ENCODE results near the gene PDE8A. TPM values are rescaled to one million over a fixed set of nuclear protein-coding genes. Genes with fewer than 3 reads are reported as not detected.

The PDE8A gene
- total and polyA plus RNA-seq, 4 donors = 11.2 to 47.5 (median 16.6) TPM

DNA sequence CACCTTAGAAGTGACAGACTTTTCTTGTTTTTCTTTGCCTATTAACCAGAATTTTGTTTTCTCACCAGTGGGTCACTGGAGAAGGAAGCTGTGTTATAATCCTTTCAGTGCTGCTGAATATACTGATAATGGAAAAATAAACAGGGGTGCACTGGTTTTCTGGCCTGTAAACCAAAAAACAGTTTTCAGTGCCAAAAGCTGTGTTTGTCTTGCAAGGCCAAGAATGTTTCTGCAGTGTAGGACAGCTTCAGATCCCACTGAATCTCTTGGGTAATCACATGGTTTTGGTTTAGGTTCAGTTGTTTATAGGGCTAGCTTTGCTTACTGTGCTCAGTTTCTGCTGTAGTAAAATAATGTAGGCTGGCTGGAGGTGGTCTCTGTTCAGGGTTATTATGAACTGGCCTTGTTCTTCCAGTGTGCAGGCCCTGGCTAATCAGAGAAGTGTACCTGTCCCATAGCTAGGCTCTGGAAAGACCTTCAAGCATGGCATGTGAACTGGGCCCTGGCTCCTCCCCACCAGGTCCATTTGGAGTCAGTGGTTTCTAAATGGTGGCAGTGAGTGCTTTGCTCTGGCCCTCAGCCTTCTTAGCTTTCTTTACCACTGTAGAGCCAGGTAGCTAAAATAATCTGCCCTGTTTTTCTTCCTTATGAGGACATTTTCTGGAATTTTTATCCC lies 18.7 kb downstream of the PDE8A start:
- peak overlapping the region; percentile 16 to 65 for H3K9ac ChIP-seq (ENCODE audit: low read depth in 1 of 2, low read length in 2 of 2)
- no peaks in the 10 kb centered on the region for H3K36me3 ChIP-seq (ENCODE audit: control insufficient read depth in 4 of 4, insufficient read depth in 3 of 4, low read depth in 1 of 4, low read length in 3 of 4)
- no peaks in the 10 kb centered on the region for H3K27me3 ChIP-seq (ENCODE audit: control insufficient read depth in 4 of 4, insufficient read depth in 4 of 4, low read length in 3 of 4)
- no peak for DNase-seq (ENCODE audit: low spot score)
- peaks cover 11 to 37% (median 20%) of the 10 kb centered on the region in 4 donors for H3K4me1 ChIP-seq (ENCODE audit: control insufficient read depth in 4 of 4, insufficient read depth in 4 of 4, low read length in 3 of 4)
- no peaks in the 10 kb centered on the region for H3K9me3 ChIP-seq (ENCODE audit: control insufficient read depth in 4 of 4, low read length in 3 of 4)
- TF ChIP-seq, protein P1, sequence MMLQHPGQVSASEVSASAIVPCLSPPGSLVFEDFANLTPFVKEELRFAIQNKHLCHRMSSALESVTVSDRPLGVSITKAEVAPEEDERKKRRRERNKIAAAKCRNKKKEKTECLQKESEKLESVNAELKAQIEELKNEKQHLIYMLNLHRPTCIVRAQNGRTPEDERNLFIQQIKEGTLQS (IDR thresholded peaks at IDR 0.05) = no peak
- TF ChIP-seq EGR1 (IDR thresholded peaks at IDR 0.05; ENCODE audit: low read depth in 2 of 2) (peak in 1 of 2 donors; percentile 83), GABPA (IDR thresholded peaks at IDR 0.05 in 1 of 2, conservative IDR thresholded peaks at IDR 0.05 in 1 of 2) (peak in 1 of 2 donors; percentile 41), HNF4G (IDR thresholded peaks at IDR 0.05) (peak; percentile 36), HNF4A (conservative IDR thresholded peaks at IDR 0.05) (peak; percentile 78 to 82), RAD21 (IDR thresholded peaks at IDR 0.05) (peak; percentile 54 to 69), FOXA2 (IDR thresholded peaks at IDR 0.05) (peak; percentile 92), TAF1 (conservative IDR thresholded peaks at IDR 0.05) (peak; percentile 27), FOXA1 (IDR thresholded peaks at IDR 0.05) (peak; percentile 79), NR2F2 (IDR thresholded peaks at IDR 0.05) (peak; percentile 30), SP1 (IDR thresholded peaks at IDR 0.05) (peak; percentile 75), YY1 (IDR thresholded peaks at IDR 0.05) (peak; percentile 24), JUND (IDR thresholded peaks at IDR 0.05) (peak; percentile 55 to 82), RXRA (IDR thresholded peaks at IDR 0.05) (peak; percentile 83)
- TF ChIP-seq, protein P2, sequence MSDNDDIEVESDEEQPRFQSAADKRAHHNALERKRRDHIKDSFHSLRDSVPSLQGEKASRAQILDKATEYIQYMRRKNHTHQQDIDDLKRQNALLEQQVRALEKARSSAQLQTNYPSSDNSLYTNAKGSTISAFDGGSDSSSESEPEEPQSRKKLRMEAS (IDR thresholded peaks at IDR 0.05) = peak; percentile 58
- TF ChIP-seq, protein P3, sequence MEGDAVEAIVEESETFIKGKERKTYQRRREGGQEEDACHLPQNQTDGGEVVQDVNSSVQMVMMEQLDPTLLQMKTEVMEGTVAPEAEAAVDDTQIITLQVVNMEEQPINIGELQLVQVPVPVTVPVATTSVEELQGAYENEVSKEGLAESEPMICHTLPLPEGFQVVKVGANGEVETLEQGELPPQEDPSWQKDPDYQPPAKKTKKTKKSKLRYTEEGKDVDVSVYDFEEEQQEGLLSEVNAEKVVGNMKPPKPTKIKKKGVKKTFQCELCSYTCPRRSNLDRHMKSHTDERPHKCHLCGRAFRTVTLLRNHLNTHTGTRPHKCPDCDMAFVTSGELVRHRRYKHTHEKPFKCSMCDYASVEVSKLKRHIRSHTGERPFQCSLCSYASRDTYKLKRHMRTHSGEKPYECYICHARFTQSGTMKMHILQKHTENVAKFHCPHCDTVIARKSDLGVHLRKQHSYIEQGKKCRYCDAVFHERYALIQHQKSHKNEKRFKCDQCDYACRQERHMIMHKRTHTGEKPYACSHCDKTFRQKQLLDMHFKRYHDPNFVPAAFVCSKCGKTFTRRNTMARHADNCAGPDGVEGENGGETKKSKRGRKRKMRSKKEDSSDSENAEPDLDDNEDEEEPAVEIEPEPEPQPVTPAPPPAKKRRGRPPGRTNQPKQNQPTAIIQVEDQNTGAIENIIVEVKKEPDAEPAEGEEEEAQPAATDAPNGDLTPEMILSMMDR (IDR thresholded peaks at IDR 0.05; ENCODE audit: low read depth, low read length, missing input control) = no peak
- TF ChIP-seq, protein P4, sequence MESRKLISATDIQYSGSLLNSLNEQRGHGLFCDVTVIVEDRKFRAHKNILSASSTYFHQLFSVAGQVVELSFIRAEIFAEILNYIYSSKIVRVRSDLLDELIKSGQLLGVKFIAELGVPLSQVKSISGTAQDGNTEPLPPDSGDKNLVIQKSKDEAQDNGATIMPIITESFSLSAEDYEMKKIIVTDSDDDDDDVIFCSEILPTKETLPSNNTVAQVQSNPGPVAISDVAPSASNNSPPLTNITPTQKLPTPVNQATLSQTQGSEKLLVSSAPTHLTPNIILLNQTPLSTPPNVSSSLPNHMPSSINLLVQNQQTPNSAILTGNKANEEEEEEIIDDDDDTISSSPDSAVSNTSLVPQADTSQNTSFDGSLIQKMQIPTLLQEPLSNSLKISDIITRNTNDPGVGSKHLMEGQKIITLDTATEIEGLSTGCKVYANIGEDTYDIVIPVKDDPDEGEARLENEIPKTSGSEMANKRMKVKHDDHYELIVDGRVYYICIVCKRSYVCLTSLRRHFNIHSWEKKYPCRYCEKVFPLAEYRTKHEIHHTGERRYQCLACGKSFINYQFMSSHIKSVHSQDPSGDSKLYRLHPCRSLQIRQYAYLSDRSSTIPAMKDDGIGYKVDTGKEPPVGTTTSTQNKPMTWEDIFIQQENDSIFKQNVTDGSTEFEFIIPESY (IDR thresholded peaks at IDR 0.05) = peak; percentile 40
- TF ChIP-seq, protein P5, sequence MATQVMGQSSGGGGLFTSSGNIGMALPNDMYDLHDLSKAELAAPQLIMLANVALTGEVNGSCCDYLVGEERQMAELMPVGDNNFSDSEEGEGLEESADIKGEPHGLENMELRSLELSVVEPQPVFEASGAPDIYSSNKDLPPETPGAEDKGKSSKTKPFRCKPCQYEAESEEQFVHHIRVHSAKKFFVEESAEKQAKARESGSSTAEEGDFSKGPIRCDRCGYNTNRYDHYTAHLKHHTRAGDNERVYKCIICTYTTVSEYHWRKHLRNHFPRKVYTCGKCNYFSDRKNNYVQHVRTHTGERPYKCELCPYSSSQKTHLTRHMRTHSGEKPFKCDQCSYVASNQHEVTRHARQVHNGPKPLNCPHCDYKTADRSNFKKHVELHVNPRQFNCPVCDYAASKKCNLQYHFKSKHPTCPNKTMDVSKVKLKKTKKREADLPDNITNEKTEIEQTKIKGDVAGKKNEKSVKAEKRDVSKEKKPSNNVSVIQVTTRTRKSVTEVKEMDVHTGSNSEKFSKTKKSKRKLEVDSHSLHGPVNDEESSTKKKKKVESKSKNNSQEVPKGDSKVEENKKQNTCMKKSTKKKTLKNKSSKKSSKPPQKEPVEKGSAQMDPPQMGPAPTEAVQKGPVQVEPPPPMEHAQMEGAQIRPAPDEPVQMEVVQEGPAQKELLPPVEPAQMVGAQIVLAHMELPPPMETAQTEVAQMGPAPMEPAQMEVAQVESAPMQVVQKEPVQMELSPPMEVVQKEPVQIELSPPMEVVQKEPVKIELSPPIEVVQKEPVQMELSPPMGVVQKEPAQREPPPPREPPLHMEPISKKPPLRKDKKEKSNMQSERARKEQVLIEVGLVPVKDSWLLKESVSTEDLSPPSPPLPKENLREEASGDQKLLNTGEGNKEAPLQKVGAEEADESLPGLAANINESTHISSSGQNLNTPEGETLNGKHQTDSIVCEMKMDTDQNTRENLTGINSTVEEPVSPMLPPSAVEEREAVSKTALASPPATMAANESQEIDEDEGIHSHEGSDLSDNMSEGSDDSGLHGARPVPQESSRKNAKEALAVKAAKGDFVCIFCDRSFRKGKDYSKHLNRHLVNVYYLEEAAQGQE (IDR thresholded peaks at IDR 0.05) = peak; percentile 75
- H3K4me3 ChIP-seq (ENCODE audit: low read depth in 1 of 3, low read length in 3 of 3) = no peak overlapping the region
- H3K27ac ChIP-seq (ENCODE audit: low read depth in 1 of 2, low read length in 2 of 2) = peak overlapping the region; percentile 62 to 78
